Measurements from ENCODE around the gene IQSEC1. TPM values are rescaled to one million over a fixed set of nuclear protein-coding genes. Genes with fewer than 3 reads are reported as not detected.

The IQSEC1 gene
- total and polyA plus RNA-seq, 2 donors (not counting 3 experiments of a cell fraction or from before 2014, with no cell fraction given), result 5.2 to 18.0 TPM

DNA sequence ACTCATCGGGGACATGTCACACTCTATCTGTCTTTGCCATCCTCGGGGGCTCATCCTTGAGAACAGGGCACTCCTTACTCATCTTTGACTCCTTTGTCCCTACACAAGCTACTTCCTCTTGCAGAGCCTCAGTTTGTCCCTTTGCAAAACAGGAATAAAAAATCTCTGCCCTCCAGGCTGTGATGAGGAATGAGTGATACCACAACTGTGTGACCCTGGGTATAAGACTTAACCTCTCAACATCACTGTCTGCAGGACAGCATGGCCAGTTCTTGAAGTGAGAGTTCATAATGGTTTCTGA is 48.5 kb downstream of the IQSEC1 start:
- no peaks in the 10 kb centered on the region for H3K36me3 ChIP-seq (ENCODE audit: control insufficient read depth in 2 of 2, extremely low read depth in 1 of 2, insufficient read depth in 2 of 2, low read length in 2 of 2)
- no peak overlapping the region for H3K27ac ChIP-seq (ENCODE audit: insufficient read depth, low read depth, low read length)
- no peaks in the 10 kb centered on the region for H3K9me3 ChIP-seq (replicated peaks; ENCODE audit: control insufficient read depth, insufficient read depth, low read length)
- no peaks in the 10 kb centered on the region for H4K20me1 ChIP-seq (replicated peaks; ENCODE audit: control insufficient read depth, extremely low read depth, insufficient read depth, low read length)
- CTCF ChIA-PET, result interaction anchor here (1.1 kb wide), 1 partner anchor 25 kb away, joined by 3 read pairs; no protein-coding TSS in a partner anchor
- FAIRE-seq, result no peak
- no peak overlapping the region for H2AFZ ChIP-seq (ENCODE audit: low read depth, low read length)
- no peak for DNase-seq (ENCODE audit: low read depth, low spot score)
- no peaks in the 10 kb centered on the region for H3K9me1 ChIP-seq (replicated peaks; ENCODE audit: control insufficient read depth, extremely low read depth, insufficient read depth, low read length)
- TF ChIP-seq EZH2 (IDR thresholded peaks at IDR 0.05; ENCODE audit: borderline replicate concordance, low read depth, low read length, severe bottlenecking) (no peak), FOS (IDR thresholded peaks at IDR 0.05; ENCODE audit: borderline replicate concordance, insufficient read depth, low read length) (no peak), POLR2AphosphoS5 (IDR thresholded peaks at IDR 0.05; ENCODE audit: insufficient read depth, low read depth, low read length) (no peak), POLR2A (IDR thresholded peaks at IDR 0.05; ENCODE audit: low read depth, low read length) (no peak), JUN (IDR thresholded peaks at IDR 0.05; ENCODE audit: borderline replicate concordance, insufficient read depth, insufficient read length, low read depth) (no peak), MAX (IDR thresholded peaks at IDR 0.05; ENCODE audit: insufficient read depth, insufficient read length) (no peak), GATA2 (IDR thresholded peaks at IDR 0.05; ENCODE audit: insufficient read depth, insufficient read length, low read depth, low read length) (no peak), MYC (IDR thresholded peaks at IDR 0.05; ENCODE audit: low read depth, low read length) (no peak), CTCF (IDR thresholded peaks at IDR 0.05; ENCODE audit: extremely low read depth in 1 of 2, insufficient read depth in 1 of 2, low read depth in 1 of 2, low read length in 2 of 2) (no peak)
- dilution Hi-C loops (cut with MboI; ENCODE audit: extremely low pct_ligation_motif_present, low sequenced_read_pairs), result no loop called here
- H3K9ac ChIP-seq (replicated peaks; ENCODE audit: extremely low read depth, insufficient read depth, low read length), result no peak overlapping the region
- H3K4me1 ChIP-seq (ENCODE audit: control insufficient read depth, extremely low read depth, insufficient read depth, low read length), result no peaks in the 10 kb centered on the region
- POLR2A ChIA-PET, result no interaction called here
- no peaks in the 10 kb centered on the region for H3K27me3 ChIP-seq (ENCODE audit: control insufficient read depth in 2 of 2, insufficient read depth in 2 of 2, low read length in 2 of 2)
- no peaks in the 10 kb centered on the region for H3K79me2 ChIP-seq (ENCODE audit: control insufficient read depth, insufficient read depth, low read length)
- no TSS peak for BruUV-seq (replicated peaks)
- no peak overlapping the region for H3K4me3 ChIP-seq (replicated peaks in 1 of 3; ENCODE audit: insufficient read depth in 1 of 3, low read depth in 1 of 3, low read length in 3 of 3)
- no peak overlapping the region for H3K4me2 ChIP-seq (ENCODE audit: insufficient read depth, low read length)
- intact Hi-C loops (cut with micrococcal nuclease), result no loop called here
